ENCODE results near the gene PIH1D1. TPM values are rescaled to one million over a fixed set of nuclear protein-coding genes. Genes with fewer than 3 reads are reported as not detected.

Gene PIH1D1
- polyA plus RNA-seq, 1 donor from 2014 or later, result 145 TPM

DNA sequence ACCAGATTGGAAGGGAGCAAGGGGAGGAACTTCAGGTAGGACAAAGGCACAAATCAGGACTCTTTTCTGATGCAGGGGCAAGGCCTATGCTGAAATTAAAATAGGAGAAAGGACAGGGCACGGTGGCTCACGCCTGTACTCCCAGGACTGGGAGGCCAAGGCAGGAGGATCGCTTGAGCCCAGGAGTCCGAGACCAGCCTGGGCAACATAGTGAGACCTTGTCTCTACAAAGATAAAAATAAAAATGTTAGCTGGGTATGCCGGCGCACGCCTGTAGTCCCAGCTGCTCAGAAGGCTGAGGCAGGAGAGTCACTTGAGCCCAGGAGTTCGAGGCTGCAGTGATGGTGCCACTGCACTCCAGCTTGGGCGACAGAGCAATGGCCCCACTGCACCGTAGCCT lies 15.9 kb downstream of the PIH1D1 start:
- Histone ChIP-seq H3K4me2 (ENCODE audit: low read length) (no peak overlapping the region), H3K4me3 (ENCODE audit: low read length) (no peak overlapping the region), H3K27me3 (ENCODE audit: insufficient read depth, low read depth, low read length) (peaks cover 69% of the 10 kb centered on the region), H3K36me3 (ENCODE audit: insufficient read depth, low read length) (no peaks in the 10 kb centered on the region), H3K27ac (ENCODE audit: low read length) (no peak overlapping the region), H3K79me2 (replicated peaks; ENCODE audit: insufficient read depth, low read length) (no peaks in the 10 kb centered on the region), H3K9me2 (ENCODE audit: insufficient read depth, low read length) (no peaks in the 10 kb centered on the region), H3K9ac (ENCODE audit: low read length) (no peak overlapping the region), H3F3A (ENCODE audit: insufficient read depth, low read length, poor library complexity, severe bottlenecking) (no peaks in the 10 kb centered on the region), H2AFZ (ENCODE audit: low read depth, low read length) (no peak overlapping the region), H4K20me1 (ENCODE audit: insufficient read depth) (no peaks in the 10 kb centered on the region), H3K9me3 (ENCODE audit: low read length) (peaks cover 8% of the 10 kb centered on the region)
- no peak for TF ChIP-seq SMC3 (conservative IDR thresholded peaks at IDR 0.05; ENCODE audit: poor library complexity)
- no peak for TF ChIP-seq EZH2 (IDR thresholded peaks at IDR 0.05; ENCODE audit: borderline replicate concordance, insufficient read depth, low read length, poor library complexity, severe bottlenecking)
- TF ChIP-seq POLR2AphosphoS5 (IDR thresholded peaks at IDR 0.05), result no peak
- TF ChIP-seq, protein P1, sequence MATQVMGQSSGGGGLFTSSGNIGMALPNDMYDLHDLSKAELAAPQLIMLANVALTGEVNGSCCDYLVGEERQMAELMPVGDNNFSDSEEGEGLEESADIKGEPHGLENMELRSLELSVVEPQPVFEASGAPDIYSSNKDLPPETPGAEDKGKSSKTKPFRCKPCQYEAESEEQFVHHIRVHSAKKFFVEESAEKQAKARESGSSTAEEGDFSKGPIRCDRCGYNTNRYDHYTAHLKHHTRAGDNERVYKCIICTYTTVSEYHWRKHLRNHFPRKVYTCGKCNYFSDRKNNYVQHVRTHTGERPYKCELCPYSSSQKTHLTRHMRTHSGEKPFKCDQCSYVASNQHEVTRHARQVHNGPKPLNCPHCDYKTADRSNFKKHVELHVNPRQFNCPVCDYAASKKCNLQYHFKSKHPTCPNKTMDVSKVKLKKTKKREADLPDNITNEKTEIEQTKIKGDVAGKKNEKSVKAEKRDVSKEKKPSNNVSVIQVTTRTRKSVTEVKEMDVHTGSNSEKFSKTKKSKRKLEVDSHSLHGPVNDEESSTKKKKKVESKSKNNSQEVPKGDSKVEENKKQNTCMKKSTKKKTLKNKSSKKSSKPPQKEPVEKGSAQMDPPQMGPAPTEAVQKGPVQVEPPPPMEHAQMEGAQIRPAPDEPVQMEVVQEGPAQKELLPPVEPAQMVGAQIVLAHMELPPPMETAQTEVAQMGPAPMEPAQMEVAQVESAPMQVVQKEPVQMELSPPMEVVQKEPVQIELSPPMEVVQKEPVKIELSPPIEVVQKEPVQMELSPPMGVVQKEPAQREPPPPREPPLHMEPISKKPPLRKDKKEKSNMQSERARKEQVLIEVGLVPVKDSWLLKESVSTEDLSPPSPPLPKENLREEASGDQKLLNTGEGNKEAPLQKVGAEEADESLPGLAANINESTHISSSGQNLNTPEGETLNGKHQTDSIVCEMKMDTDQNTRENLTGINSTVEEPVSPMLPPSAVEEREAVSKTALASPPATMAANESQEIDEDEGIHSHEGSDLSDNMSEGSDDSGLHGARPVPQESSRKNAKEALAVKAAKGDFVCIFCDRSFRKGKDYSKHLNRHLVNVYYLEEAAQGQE (IDR thresholded peaks at IDR 0.05; ENCODE audit: borderline replicate concordance), result no peak
- no peak for TF ChIP-seq MXI1 (conservative IDR thresholded peaks at IDR 0.05; ENCODE audit: poor library complexity, severe bottlenecking)
- TF ChIP-seq RAD21 (conservative IDR thresholded peaks at IDR 0.05), result no peak
- no peak for TF ChIP-seq EP300 (conservative IDR thresholded peaks at IDR 0.05; ENCODE audit: poor library complexity, severe bottlenecking)
- TF ChIP-seq, protein P2, sequence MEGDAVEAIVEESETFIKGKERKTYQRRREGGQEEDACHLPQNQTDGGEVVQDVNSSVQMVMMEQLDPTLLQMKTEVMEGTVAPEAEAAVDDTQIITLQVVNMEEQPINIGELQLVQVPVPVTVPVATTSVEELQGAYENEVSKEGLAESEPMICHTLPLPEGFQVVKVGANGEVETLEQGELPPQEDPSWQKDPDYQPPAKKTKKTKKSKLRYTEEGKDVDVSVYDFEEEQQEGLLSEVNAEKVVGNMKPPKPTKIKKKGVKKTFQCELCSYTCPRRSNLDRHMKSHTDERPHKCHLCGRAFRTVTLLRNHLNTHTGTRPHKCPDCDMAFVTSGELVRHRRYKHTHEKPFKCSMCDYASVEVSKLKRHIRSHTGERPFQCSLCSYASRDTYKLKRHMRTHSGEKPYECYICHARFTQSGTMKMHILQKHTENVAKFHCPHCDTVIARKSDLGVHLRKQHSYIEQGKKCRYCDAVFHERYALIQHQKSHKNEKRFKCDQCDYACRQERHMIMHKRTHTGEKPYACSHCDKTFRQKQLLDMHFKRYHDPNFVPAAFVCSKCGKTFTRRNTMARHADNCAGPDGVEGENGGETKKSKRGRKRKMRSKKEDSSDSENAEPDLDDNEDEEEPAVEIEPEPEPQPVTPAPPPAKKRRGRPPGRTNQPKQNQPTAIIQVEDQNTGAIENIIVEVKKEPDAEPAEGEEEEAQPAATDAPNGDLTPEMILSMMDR (IDR thresholded peaks at IDR 0.05; ENCODE audit: poor library complexity, severe bottlenecking), result no peak
- TF ChIP-seq TAF1 (IDR thresholded peaks at IDR 0.05; ENCODE audit: low read depth), result no peak

DNA sequence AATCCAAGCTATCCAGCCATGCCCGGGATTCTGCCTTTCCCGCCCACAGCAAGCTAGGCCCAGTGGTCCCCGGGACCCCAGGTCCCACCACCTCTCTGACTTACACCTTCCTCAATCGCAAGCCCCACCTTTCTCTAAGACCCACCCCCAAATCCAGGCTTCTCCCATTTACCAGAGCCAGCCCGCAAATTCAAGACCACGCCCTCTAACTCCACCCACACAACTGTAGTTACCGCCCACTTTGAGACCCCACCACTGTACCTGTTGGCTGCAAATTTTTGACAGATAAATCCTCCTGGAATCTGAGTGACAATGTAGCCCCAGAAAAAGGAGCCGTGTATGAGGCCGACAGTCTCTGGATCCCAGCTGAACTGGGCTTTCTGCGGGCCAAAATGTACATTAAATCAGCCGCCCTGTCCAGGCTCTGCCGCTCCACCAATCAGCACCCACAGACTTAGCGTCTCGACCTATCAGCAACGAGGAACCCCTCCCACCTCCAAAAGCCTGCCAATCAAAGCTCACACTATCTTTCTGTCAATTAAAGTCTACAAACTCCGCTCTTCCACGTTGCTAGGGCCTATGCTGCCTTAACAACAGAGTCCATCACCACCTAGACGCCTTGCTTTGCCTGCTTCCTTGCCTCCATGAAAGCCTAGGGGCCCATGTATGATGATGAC lies 16.6 kb downstream of the PIH1D1 start:
- Histone ChIP-seq H2AFZ (ENCODE audit: low read depth, low read length) (no peak overlapping the region), H3F3A (ENCODE audit: insufficient read depth, low read length, poor library complexity, severe bottlenecking) (no peaks in the 10 kb centered on the region), H3K9me2 (ENCODE audit: insufficient read depth, low read length) (no peaks in the 10 kb centered on the region), H3K4me3 (ENCODE audit: low read length) (no peak overlapping the region), H3K9me3 (ENCODE audit: low read length) (peaks cover 8% of the 10 kb centered on the region), H3K27me3 (ENCODE audit: insufficient read depth, low read depth, low read length) (peaks cover 63% of the 10 kb centered on the region), H3K9ac (ENCODE audit: low read length) (no peak overlapping the region), H4K20me1 (ENCODE audit: insufficient read depth) (no peaks in the 10 kb centered on the region), H3K4me2 (ENCODE audit: low read length) (no peak overlapping the region), H3K36me3 (ENCODE audit: insufficient read depth, low read length) (no peaks in the 10 kb centered on the region), H3K27ac (ENCODE audit: low read length) (no peak overlapping the region), H3K79me2 (replicated peaks; ENCODE audit: insufficient read depth, low read length) (no peaks in the 10 kb centered on the region)
- TF ChIP-seq SMC3 (conservative IDR thresholded peaks at IDR 0.05; ENCODE audit: poor library complexity) (no peak), MXI1 (conservative IDR thresholded peaks at IDR 0.05; ENCODE audit: poor library complexity, severe bottlenecking) (no peak), EZH2 (IDR thresholded peaks at IDR 0.05; ENCODE audit: borderline replicate concordance, insufficient read depth, low read length, poor library complexity, severe bottlenecking) (no peak)
